GM18520 (cell line): Measurements from ENCODE around the gene RNF34.

ENCODE experiments used
- ATAC-seq: cut with Tn5 transposase; IDR thresholded peaks from one replicate; pipeline ENCODE4 v1.9.1; 2021; ENCODE audit not compliant: unreplicated experiment

Gene RNF34

DNA sequence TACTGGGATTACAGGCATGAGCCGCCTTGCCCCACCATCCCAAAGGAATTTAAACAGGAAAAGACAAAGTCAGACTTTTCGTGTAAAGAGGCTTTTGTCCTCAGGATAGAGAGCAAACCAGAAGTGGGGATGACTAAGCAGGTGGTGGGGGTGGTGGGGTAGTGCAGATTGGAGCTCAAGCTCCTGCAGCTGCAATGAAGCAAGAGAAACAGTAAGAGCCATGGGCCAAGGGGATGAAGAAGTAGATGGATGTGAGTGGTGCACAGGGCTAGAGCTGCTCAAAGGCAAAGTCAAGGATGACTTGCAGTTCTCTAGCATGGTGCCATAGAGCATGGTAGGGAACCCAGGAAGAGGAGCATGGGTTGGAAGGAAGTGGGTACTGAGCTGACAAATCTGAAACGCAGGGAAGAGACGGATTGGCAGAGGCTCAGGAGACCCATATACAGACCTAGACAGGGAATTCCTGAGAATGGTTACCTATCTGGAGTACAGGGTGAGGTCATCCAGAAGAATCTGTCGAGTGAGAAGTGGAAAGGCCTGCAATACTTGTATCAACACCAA is 11.4 kb upstream of the RNF34 start:
- no peak for ATAC-seq

DNA sequence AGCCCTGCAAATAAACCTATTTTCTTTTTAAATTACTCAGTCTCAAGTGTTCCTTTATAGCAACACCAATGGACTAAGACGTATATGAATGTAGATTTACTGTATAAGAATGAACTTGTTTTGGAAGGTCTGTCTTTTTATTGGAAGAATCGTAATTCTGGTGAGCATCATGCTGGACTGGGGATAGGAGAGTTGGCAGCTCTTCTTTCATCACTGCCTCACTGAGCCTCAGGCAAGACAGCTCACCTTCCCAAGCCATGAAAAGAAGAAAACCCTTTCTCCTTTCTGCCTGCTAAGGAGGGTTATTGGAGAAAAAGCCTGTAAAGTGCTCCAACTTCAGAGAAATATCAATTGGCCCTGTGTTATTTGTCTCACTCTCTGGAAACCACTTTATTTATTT is 9.1 kb upstream of the RNF34 start:
- no peak for ATAC-seq

DNA sequence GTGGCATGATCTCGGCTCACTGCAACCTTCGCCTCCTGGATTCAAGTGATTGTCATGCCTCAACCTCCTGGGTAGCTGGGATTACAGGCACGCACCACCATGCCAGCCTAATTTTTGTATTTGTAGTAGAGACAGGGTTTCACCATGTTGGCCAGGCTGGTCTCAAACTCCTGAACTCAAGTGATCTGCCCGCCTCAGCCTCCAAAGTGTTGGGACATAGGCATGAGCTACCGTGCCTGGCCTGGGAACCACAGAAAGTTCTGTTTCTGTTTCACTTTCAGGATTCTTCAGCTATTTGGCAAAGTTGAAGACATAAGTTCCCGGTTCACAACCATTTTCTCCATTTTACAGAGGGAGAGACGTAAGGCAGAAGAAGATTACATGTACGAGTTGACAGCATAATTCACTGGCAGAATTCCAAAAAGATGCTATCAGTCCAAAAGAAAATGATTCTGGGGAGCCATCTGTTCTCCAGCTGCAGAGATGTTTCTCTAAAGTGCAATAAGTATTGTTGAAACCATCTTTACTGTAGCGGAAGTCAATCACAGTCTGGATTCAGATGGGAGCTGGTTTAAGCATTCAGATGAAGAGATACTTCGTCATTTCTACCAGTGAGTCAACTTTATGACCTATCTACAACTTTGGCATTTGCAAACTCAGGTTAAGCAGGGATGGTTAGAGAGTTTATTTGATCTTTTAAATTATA is 8.1 kb upstream of the RNF34 start:
- no peak for ATAC-seq

DNA sequence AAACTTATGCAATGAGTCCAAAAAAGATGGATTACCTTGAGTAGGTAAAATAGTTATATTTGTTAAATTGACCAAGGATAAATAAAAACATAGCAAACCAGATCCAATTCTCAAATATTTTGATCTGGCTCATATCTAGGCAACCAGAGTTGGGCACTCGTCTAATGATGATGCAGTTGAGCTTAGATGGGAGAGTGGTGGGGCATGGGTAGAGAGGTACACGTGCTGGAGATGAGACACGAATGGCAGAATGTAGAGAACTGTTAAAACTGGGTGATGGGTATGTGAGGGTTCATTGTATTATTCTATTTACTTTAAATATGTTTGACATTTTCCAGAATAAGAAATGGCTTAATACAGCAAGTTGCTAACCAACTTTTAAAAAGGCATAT is 7.6 kb upstream of the RNF34 start:
- no peak for ATAC-seq

DNA sequence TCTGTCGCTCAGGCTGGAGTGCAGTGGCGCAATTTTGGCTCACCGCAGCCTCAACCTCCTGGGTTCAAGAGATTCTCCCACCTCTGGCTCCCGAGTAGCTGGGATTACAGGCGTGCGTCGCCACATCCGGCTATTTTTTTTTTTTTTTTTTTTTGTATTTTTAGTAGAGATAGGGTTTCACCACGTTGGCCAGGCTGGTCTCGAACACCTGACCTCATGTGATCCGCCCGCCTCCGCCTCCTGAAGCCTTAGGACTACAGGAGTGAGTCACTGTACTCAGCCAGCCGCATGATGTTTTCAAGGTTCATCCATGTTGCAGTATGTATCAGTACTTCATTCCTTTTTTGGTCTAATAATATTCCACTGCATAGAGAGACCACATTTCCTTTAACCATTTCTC is 2.4 kb upstream of the RNF34 start:
- ATAC-seq = no peak

DNA sequence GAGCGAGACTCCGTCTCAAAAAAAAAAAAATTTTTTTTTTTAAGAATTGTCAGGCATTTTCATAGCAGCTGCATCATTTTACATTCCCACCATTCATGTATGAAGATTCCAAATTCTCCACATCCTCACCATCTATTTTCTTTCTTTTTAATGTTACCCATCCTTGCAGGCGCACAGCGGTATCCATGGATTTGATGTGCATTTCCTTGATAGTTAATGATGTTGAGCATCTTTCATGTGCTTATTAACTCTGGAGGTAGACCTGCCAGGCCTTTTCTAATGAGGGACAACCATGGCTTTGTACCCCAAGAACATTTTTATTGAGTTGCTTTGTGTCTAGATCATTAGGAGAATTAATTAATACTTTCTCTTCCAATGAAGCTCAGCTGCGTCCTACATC is 1.6 kb upstream of the RNF34 start:
- no peak for ATAC-seq

DNA sequence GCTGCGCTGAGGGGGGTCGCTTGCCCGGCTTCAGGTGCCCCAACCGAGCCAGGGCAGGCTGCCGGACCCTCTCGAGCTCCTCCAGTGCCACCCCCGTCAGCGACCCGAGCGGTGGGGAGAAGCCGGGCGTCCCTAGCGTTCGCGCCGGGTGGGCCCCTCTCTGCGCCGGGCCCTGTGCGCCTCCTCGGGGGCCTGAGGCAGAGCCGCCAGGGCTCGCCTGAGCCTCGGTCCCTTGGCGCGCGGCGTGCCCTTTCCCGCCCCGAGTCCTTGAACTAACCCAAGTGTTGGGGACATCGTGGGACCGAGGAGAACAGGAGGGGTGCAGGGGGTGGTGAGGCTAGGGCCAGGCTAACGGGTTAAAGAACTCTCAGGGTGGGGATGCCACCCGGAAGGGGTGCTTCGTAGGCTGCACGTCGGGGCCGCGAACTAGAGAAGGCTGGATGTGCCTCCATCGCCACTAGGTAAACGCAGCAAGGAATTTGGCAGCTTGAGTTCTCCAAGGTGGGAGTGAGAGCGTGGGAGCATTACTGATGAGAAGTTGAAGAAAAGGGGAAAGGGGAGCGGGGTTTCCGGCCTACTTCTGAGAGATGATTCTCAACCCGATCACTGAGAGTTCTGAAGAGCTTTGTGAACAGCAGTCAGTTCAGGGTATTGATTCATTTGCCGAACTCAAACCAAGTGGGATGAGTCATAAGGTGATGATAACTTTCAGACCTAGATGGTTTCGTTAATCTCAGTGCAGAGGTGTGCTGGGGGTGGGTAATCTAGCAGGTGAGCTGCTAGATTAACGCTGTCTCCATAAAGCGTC is 618 bp downstream of the RNF34 start:
- peak; percentile 37 for ATAC-seq

DNA sequence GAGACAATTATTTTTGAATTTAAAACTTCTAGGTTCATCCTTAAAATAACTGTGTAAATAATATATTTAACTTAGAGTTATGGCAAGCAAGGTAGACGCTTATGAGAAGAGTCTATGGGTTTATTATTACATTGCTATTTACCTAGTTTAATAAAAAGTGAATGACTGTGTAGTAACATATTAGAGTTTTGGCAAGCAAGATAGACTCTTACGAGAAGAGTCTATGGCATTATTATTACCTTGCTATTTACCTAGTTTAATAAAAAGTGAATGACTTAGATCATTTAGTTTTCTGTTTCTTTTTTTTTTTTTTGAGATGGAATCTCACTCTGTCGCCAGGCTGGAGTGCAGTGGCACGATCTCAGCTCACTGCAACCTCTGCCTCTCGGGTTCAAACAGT is 3.8 kb downstream of the RNF34 start:
- ATAC-seq = no peak

DNA sequence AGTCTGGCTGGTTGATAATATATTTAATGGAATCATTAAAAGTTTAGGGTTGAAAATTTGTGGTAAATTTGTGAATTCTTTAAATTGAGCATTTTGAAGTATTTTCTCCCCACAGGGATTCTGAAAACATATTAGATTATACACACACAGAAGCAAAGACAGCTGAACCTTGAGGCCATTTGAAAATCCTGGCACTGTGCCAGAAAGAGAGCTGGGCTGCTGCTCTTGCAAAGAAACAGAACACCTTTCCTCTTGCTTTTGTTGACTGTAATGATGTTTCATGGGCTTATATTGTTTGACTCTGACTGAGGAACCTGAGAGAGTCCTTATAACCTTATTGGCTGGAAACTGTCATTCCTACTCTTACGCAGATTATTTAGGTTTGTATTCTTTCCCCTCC is 4.8 kb downstream of the RNF34 start:
- ATAC-seq = no peak

DNA sequence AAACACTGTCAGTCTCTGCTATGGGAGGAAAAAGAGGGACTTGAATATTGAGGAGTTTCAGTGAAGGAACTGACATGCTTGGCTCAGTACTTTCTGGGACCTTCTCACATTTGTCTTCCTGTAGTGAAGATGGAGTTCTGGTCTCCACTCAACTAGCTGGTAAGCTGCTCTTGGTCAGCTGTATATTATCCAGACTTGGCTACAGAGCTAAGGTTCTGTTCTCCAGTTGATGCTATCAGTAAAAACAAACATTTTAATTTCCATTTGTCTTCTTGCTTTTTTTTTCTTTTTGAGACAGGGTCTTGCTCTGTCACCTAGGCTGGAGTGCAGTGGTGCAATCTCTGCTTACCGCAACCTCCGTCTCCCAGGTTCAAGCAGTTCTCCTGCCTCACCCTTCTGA is 5.3 kb downstream of the RNF34 start:
- ATAC-seq = no peak

DNA sequence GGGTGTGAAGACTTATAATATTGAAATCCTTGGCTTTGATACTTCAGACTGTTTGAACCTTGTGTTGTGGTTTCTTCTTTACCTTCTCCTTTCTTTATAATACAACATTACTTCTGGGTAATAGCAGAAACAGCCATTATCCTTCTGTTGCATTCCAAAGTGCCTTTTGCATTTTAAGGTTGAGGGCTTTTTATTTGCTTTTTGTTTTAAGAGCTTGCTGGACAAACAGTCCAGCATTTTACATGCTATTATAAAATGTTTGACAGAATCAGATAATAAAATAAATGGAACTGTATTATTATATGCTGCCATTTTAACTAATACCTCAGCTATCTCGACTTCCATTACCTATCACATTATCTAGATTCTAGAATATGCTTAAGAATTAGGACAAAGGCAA is 14.0 kb downstream of the RNF34 start:
- no peak for ATAC-seq

DNA sequence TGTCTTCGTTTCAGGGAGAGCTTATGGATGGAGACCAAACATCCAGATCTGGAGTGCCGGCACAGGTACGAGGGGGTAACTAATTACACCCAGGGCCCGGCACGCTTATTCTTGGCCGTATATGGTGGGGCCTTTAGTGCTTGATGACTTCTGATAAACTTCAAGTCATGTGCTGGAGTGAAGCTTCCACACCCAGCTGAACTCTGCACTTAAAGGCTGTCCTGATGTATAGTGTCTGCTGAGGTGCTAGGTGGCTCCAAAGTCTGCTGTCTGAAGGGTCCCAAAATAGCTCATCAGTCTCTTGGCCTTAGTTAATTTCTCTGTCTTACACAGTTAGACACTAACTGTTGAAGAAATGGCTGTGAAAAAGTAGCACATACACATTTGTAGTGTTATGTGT is 17.9 kb downstream of the RNF34 start:
- no peak for ATAC-seq

DNA sequence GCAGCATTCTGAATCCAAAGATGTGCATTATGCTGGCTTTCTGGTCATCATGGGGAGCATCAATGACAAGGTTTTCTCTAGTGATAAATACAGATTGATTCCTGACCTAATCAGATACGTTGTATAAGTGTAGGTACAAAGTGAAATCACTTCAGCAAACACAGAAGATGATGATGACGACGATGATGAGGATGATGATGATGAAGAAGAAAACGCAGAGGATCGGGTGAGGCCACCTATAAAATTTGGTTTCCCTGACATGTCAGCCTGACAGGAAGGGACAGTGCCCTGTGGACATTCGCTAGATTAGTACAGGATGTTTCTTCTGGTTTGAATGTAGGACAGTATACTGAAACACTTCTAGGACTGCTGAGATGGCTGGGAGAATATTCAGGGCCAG is 20.2 kb downstream of the RNF34 start:
- no peak for ATAC-seq

DNA sequence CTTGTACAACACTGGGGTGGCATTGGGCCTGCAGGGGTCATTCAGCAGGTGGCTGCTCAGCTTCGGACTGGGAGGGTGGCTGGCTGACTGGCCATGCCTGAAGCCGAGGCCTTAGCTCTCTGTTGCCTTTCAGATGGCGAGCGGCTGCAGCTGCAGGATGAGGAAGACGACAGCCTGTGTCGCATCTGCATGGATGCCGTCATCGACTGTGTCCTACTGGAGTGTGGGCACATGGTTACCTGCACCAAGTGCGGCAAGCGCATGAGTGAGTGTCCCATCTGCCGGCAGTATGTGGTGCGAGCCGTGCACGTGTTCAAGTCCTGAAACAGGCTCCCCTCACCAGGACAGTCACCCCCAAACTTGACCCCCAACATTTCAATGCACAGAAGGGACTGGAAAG is 23.3 kb downstream of the RNF34 start:
- ATAC-seq = no peak

DNA sequence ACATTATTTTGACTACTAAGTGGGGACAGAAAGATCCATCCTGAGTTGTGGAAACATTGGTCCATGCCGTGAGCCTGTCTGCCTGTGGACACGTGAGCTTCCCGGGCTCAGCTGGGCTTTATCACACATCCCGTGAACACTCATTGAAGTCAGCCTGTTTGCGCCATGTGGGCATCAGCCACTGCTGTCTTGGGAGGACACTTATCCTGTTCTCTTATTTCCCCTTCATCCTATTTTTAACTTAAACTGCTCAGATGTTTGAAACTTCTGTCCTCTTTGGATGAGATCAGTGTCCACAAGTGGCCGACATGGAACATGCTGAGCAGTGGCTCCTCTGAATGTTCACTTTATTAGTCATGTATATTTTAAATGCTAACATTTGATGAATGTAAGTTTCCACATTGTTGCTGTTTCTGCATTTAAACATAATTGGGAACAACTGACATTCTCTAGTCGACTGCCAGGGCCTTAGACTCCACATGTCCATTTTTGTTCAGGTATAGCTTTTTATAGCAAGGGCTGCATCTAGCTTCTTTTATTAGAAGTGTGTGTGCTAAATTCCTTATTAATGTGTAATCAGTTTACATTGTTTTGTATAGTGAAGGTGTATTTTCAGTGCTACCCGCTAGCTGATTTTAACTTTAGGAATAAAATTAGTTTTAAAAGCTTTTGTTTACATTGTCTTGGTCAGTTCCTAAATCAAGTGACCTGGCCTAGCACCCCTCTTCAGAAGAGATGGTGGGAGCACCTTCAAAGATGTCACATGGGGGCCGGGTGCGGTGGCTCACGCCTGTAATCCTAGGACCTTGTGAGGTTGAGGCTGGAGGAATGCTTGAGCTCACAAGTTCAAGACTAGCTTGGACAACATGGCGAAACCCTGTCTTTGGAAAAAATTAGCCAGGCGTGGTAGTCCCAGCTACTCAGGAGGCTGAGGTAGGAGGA is 24.0 kb downstream of the RNF34 start:
- no peak for ATAC-seq

DNA sequence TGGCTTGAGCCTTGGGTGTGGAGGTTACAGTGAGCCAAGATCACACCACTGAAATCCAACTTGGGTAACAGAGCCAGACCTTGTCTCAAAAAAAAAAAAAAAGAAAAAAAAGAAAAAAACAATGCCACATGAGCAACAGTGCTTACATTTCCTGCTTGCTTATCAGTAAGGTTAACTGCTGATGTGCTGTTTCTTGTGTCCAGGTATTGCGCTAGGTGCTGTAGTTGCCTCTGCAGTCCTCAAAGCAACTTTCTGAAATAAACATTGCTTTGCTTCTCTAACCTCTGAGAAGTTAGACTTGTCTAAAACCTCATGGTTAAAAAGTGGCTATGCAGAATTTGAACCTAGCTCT is 24.7 kb downstream of the RNF34 start:
- no peak for ATAC-seq

DNA sequence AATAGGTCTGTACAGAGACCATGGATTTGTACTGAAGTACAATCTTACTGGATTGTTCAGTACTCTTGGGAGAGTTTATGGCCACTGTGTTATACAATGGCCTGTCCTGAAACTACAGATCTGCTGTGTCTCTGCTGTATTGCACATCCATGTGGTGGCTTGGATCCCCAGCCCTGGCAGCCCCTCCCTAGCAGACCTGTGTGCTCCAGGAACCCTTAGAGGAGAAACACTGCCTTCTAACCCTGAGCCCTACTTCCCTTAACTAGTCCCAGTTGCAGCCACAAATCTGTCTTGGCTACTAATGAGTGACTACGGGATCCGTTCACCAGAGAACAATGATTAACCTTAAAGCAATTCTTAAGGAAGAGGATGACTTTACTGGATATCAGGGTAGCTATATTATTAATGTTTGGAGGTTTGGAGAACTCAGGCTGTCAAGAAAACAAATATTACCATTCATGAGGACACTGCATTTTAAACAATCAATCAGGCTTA is 27.7 kb downstream of the RNF34 start:
- ATAC-seq = no peak

DNA sequence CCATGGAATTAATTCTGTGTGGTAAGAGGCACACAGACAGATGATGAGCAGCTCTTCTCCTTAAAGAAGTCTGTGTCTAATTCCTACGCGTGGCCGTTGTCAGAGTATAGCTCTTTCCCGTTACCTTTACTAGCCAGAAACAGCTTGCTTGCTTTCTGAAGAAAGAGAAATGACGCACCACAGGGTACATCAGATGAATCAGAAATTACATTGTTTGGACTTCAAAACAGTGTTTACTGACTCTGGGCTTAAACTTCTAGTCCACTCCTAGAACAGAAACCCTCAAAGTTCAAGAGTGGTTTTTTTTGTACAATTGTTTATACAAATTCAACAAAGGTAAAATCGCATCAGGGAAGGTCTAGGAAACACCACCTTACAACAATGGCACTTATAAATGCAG is 29.0 kb downstream of the RNF34 start:
- ATAC-seq = no peak

DNA sequence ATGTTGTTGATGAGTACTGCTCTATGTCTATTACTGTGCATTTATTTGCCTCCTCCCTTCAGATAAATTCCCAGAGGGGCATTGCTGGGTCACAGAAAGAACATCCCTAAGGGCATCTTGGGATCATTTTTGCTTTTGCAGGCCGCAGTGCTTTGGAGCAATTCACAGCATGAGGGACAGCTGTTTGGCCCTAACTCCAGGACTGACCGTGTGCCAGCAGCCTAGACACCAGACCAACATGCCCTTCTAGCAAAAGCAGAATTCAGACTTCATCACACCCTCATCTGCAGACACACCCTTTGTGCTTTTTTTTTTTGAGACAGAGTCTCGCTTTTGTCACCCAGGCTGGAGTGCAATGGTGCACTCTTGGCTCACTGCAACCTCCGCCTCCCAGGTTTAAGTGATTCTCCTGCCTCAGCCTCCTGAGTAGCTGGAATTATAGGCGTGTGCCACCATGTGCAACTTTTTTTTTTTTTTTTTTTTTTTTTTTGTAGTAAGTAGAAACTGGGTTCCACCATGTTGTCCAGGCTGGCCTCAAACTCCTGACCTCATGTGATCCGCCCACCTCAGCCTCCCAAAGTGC is 31.0 kb downstream of the RNF34 start:
- ATAC-seq = no peak

DNA sequence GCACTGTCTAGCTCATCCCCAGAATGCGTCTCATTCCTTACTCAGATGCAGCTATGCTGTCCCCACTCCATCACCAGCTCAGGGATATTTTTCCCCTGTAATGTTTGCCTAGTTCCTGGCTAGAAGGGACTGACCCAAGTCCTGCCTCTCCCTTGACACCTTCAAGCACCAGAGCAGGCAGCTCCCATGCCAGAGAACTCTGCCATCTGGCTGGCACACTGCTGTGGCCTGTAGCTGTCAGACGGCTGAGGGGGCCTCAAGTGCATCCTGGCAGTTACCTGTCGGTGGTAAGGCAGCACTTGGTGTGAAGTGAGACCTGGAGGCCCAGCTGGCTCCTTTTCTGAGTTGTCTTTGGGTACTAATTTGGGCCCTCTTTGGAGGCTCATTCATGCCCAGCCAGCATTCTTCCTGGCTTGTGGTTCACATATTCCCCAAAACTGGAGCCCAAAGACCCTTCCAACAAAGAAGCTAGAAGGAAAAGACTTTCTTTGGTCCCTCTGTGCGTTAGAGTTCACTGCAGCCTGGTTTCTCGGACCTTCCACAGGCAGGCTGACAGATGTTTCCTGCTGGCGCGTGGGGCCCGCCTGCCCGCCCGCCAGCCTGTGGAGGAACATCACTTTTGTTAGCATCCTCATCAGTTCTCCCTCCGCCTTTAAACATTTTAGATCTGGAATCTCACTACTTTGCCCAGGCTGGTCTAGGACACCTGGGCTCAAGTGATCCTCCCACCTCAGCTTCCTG is 33.0 kb downstream of the RNF34 start:
- ATAC-seq = no peak
